ENCODE results near the gene DCDC2. TPM values are rescaled to one million over a fixed set of nuclear protein-coding genes. Genes with fewer than 3 reads are reported as not detected.

The DCDC2 gene
- total RNA-seq, 3 donors from 2014 or later: 8.9 to 9.5 TPM; not detected in 1

GRCh38 chr6:24253360-24253759 lies 104.5 kb downstream of the DCDC2 start:
- Histone ChIP-seq H3K4me1 (no peaks in the 10 kb centered on the region), H3K27me3 (no peaks in the 10 kb centered on the region), H3K9me3 (peaks cover 0 to 5% of the 10 kb centered on the region in 2 donors), H3K27ac (no peak overlapping the region), H3K36me3 (no peaks in the 10 kb centered on the region), H3K4me3 (no peak overlapping the region)
- TF ChIP-seq POLR2AphosphoS5 (IDR thresholded peaks at IDR 0.05) (no peak), POLR2A (IDR thresholded peaks at IDR 0.05) (no peak)
- TF ChIP-seq, protein P1, sequence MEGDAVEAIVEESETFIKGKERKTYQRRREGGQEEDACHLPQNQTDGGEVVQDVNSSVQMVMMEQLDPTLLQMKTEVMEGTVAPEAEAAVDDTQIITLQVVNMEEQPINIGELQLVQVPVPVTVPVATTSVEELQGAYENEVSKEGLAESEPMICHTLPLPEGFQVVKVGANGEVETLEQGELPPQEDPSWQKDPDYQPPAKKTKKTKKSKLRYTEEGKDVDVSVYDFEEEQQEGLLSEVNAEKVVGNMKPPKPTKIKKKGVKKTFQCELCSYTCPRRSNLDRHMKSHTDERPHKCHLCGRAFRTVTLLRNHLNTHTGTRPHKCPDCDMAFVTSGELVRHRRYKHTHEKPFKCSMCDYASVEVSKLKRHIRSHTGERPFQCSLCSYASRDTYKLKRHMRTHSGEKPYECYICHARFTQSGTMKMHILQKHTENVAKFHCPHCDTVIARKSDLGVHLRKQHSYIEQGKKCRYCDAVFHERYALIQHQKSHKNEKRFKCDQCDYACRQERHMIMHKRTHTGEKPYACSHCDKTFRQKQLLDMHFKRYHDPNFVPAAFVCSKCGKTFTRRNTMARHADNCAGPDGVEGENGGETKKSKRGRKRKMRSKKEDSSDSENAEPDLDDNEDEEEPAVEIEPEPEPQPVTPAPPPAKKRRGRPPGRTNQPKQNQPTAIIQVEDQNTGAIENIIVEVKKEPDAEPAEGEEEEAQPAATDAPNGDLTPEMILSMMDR (IDR thresholded peaks at IDR 0.05): no peak
- no peak for DNase-seq (ENCODE audit: low spot score in 2 of 2)
- intact Hi-C loops (cut with DNase I; ENCODE audit: low total_unique reads): no loop called here

GRCh38 chr6:24252280-24252679 lies 105.6 kb downstream of the DCDC2 start:
- Histone ChIP-seq H3K9me3 (peaks cover 0 to 5% of the 10 kb centered on the region in 2 donors), H3K36me3 (no peaks in the 10 kb centered on the region), H3K27ac (no peak overlapping the region), H3K4me1 (no peaks in the 10 kb centered on the region), H3K27me3 (no peaks in the 10 kb centered on the region), H3K4me3 (no peak overlapping the region)
- TF ChIP-seq POLR2AphosphoS5 (IDR thresholded peaks at IDR 0.05) (no peak), POLR2A (IDR thresholded peaks at IDR 0.05) (no peak)
- TF ChIP-seq, protein P1 (IDR thresholded peaks at IDR 0.05): no peak
- intact Hi-C loops (cut with DNase I; ENCODE audit: low total_unique reads): no loop called here
- DNase-seq (ENCODE audit: low spot score in 2 of 2): no peak

- DNase-seq (ENCODE audit: low spot score in 2 of 2): no peak
- intact Hi-C loops (cut with DNase I; ENCODE audit: low total_unique reads): no loop called here
- peaks cover 0 to 5% of the 10 kb centered on the region in 2 donors for H3K9me3 ChIP-seq
- H3K4me1 ChIP-seq: no peaks in the 10 kb centered on the region
- no peak overlapping the region for H3K4me3 ChIP-seq
- no peaks in the 10 kb centered on the region for H3K36me3 ChIP-seq
- no peak overlapping the region for H3K27ac ChIP-seq
- no peaks in the 10 kb centered on the region for H3K27me3 ChIP-seq
- TF ChIP-seq, protein P1 (IDR thresholded peaks at IDR 0.05): no peak
- TF ChIP-seq POLR2AphosphoS5 (IDR thresholded peaks at IDR 0.05) (no peak), POLR2A (IDR thresholded peaks at IDR 0.05) (no peak)
Measured at GRCh38 chr6:24251339-24251738, 106.5 kb downstream of the DCDC2 start.

DNA sequence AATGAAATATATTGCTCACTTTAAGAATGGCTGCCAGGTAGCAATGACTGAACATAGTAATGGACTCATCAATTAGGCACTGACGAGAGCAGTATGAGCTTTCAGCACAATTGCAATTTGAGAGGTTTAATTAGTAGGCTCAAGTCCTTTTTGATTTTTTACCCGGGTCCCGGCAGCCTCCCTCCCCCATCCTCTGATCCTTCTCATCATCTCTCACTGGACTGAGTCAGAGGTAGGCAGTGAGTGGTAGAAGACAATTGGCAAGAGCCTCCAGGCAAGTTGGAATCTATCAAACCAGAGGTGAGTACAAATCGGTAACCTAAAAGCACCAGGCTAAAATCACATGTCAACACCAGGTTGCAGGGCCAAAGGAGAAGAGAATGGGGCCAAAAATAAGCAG lies 107.9 kb downstream of the DCDC2 start:
- no peaks in the 10 kb centered on the region for H3K36me3 ChIP-seq
- H3K4me1 ChIP-seq: no peaks in the 10 kb centered on the region
- intact Hi-C loops (cut with DNase I; ENCODE audit: low total_unique reads): loop anchor here (5.0 kb wide), 1 partner anchor 352 kb away; no protein-coding TSS in a partner anchor
- TF ChIP-seq POLR2A (IDR thresholded peaks at IDR 0.05): no peak
- no peak for TF ChIP-seq POLR2AphosphoS5 (IDR thresholded peaks at IDR 0.05)
- TF ChIP-seq, protein P1 (IDR thresholded peaks at IDR 0.05): no peak
- no peak overlapping the region for H3K4me3 ChIP-seq
- H3K27me3 ChIP-seq: no peaks in the 10 kb centered on the region
- DNase-seq (ENCODE audit: low spot score in 2 of 2): no peak
- H3K9me3 ChIP-seq: peaks cover 0 to 5% of the 10 kb centered on the region in 2 donors
- H3K27ac ChIP-seq: no peak overlapping the region

- Histone ChIP-seq H3K4me3 (no peak overlapping the region), H3K27ac (no peak overlapping the region), H3K9me3 (no peaks in the 10 kb centered on the region), H3K36me3 (no peaks in the 10 kb centered on the region), H3K4me1 (no peaks in the 10 kb centered on the region), H3K27me3 (no peaks in the 10 kb centered on the region)
- no peak for TF ChIP-seq POLR2A (IDR thresholded peaks at IDR 0.05)
- TF ChIP-seq POLR2AphosphoS5 (IDR thresholded peaks at IDR 0.05): no peak
- TF ChIP-seq, protein P1 (IDR thresholded peaks at IDR 0.05): no peak
- no peak for DNase-seq (ENCODE audit: low spot score in 2 of 2)
- intact Hi-C loops (cut with DNase I; ENCODE audit: low total_unique reads): loop anchor here (1.0 to 5.0 kb wide), 2 partner anchors 9 to 357 kb away; no protein-coding TSS in a partner anchor
Measured at GRCh38 chr6:24245275-24245674, 112.6 kb downstream of the DCDC2 start.

All from breast epithelium (tissue), 4 donors.